Spleen (tissue), 11 donors: ENCODE results near the gene GP1BB. TPM values are rescaled to one million over a fixed set of nuclear protein-coding genes. Genes with fewer than 3 reads are reported as not detected.

ENCODE experiments used
- DNase-seq: peaks from one replicate; pipeline ENCODE4 v3.0.0-alpha.2; 2020
- H3K27ac ChIP-seq, 8 donors: fragments of 200-600 bp; sonication (generic) in 7 of 8; 1 replicate in 4 of 8; 2 replicates in 4 of 8; pipeline versions ENCODE4 v1.5.0 to v1.8.0; 2016 to 2021; ENCODE audit warnings: inconsistent platforms in 4 of 8, mild to moderate bottlenecking in 4 of 8, moderate library complexity in 1 of 8
- H3K27me3 ChIP-seq, 7 donors: fragments of 200-600 bp; sonication (generic) in 6 of 7; replicated peaks in 1 of 7; 1 replicate in 4 of 7; 2 replicates in 3 of 7; pipeline versions ENCODE4 v1.5.0 to v1.8.0; 2016 to 2021; ENCODE audit warnings: inconsistent platforms in 3 of 7, mild to moderate bottlenecking in 1 of 7
- H3K36me3 ChIP-seq, 6 donors: fragments of 200-600 bp; sonication (generic) in 5 of 6; 1 replicate in 4 of 6; 2 replicates in 2 of 6; pipeline versions ENCODE4 v1.5.0 to v1.8.0; 2016 to 2021; ENCODE audit warnings: inconsistent platforms in 2 of 6
- H3K4me1 ChIP-seq, 6 donors: fragments of 200-600 bp; sonication (generic) in 5 of 6; 1 replicate in 3 of 6; 2 replicates in 3 of 6; pipeline versions ENCODE4 v1.5.0 to v1.8.0; 2016 to 2021; ENCODE audit warnings: inconsistent platforms in 3 of 6
- H3K4me3 ChIP-seq, 8 donors: fragments of 200-600 bp; sonication (generic) in 7 of 8; 1 replicate in 4 of 8; 2 replicates in 4 of 8; pipeline versions ENCODE4 v1.5.0 to v1.8.0; 2016 to 2021; ENCODE audit warnings: inconsistent platforms in 4 of 8, mild to moderate bottlenecking in 4 of 8, moderate library complexity in 2 of 8
- H3K9me3 ChIP-seq, 8 donors: fragments of 200-600 bp; sonication (generic) in 7 of 8; 1 replicate in 4 of 8; 2 replicates in 4 of 8; pipeline versions ENCODE4 v1.5.0 to v1.8.0; 2016 to 2021; ENCODE audit warnings: inconsistent platforms in 4 of 8
- CTCF ChIP-seq, 11 experiments: fragments of 200-600 bp in 7 of 11; fragments of 450-650 bp in 4 of 11; sonication (generic) in 4 of 11; IDR thresholded peaks in 8 of 11; conservative IDR thresholded peaks in 3 of 11; 1 replicate in 7 of 11; 2 replicates in 4 of 11; pipeline versions ENCODE4 v1.4.0 to v1.8.0; 2016 to 2021; ENCODE audit warnings: antibody characterized with exemption in 11 of 11, inconsistent platforms in 4 of 11, mild to moderate bottlenecking in 1 of 11
- POLR2A ChIP-seq, 3 donors: fragments of 450-650 bp; IDR thresholded peaks; one replicate each; pipeline ENCODE4 v1.5.1; 2017; ENCODE audit warnings: antibody characterized with exemption in 3 of 3, mild to moderate bottlenecking in 1 of 3
- POLR2AphosphoS5 ChIP-seq, 3 donors: sonication (generic); formaldehyde crosslinking; IDR thresholded peaks; one replicate each; pipeline ENCODE4 v1.5.1; 2017; ENCODE audit warnings: antibody characterized with exemption in 3 of 3
- WGBS, 5 donors: extraction: QIAGEN DNeasy Blood & Tissue Kit in 3 of 5; methylation state at CpG; one replicate each; pipeline versions ENCODE4 v1.1.5 to v1.1.7; 2013 to 2018; 5-methylcytosine and 5-hydroxymethylcytosine counted together
- intact Hi-C: fragments of 100-400 bp; cut with DNase I; formaldehyde crosslinking; loops from one replicate; pipeline ENCODE4 v1.15.0; 2023; ENCODE audit warnings: low total_unique reads
- polyA plus RNA-seq, 3 donors: library from polyadenylated mRNA; stranded (reverse); fragments of 200-250 nt; gene quantifications; one replicate each; pipeline ENCODE4 v1.2.1, GENCODE V29; 2013
- total RNA-seq, 7 donors: library from RNA; depleted of rRNA in 3 of 7; stranded (reverse); fragments of >200 nt in 3 of 7; fragmentation: NEBNext Ultra II Directional in 4 of 7; extraction: Animal tissue kit (Norgen Biotek cat#: 25700) in 4 of 7; gene quantifications; one replicate each; pipeline versions ENCODE4 v1.1.0 to v1.2.1, GENCODE V29; 2016 to 2021
- donor health status: healthy with polysubstance abuse.
- donor health status: DM: no; HTN: no; CAD: no; lungs with moderate emphysema.
- donor health status: DM: no; HTN: no; CAD: no.
- donor health status: Bipolar disorder and iron deficiency.
- donor health status: healthy.
- donor health status: DM: no; HTN: no; CAD: no.
- donor health status: DM: yes; HTN: yes; CAD: no.

The GP1BB gene
- total and polyA plus RNA-seq, 10 donors: 4.2 to 25.4 (median 13.1) TPM

- peak overlapping the region in 6 of 8 donors; percentile 28 to 64 (median 50) for H3K27ac ChIP-seq
- 10 to 15% (median 13%) methylated on average over 40 to 96 of the region's 96 CpGs for WGBS, 5 donors
- peak overlapping the region; percentile 43 to 83 (median 60) for H3K4me3 ChIP-seq
- peaks cover 0 to 38% (median 4%) of the 10 kb centered on the region in 6 donors for H3K36me3 ChIP-seq
- TF ChIP-seq POLR2AphosphoS5 (IDR thresholded peaks at IDR 0.05) (peak in 2 of 3 donors; percentile 18 to 61), CTCF (IDR thresholded peaks at IDR 0.05 in 8 of 11, conservative IDR thresholded peaks at IDR 0.05 in 3 of 11) (peak; percentile 61 to 100 (median 98)), POLR2A (IDR thresholded peaks at IDR 0.05) (no peak)
- no peaks in the 10 kb centered on the region for H3K9me3 ChIP-seq
- intact Hi-C loops: no loop called here
- peaks cover 0 to 100% (median 64%) of the 10 kb centered on the region in 7 donors for H3K27me3 ChIP-seq
- peaks cover 10 to 71% (median 47%) of the 10 kb centered on the region in 6 donors for H3K4me1 ChIP-seq
- peak; percentile 96 for DNase-seq
These were observed 5.5 kb upstream of the GP1BB start for GRCh38 chr22:19717691-19718455.

GRCh38 chr22:19718456-19719049 is 4.8 kb upstream of the GP1BB start:
- TF ChIP-seq CTCF (IDR thresholded peaks at IDR 0.05 in 8 of 11, conservative IDR thresholded peaks at IDR 0.05 in 3 of 11) (no peak), POLR2A (IDR thresholded peaks at IDR 0.05) (no peak), POLR2AphosphoS5 (IDR thresholded peaks at IDR 0.05) (no peak)
- H3K36me3 ChIP-seq: peaks cover 0 to 42% (median 4%) of the 10 kb centered on the region in 6 donors
- DNase-seq: no peak
- H3K4me1 ChIP-seq: peaks cover 17 to 76% (median 53%) of the 10 kb centered on the region in 6 donors
- H3K27ac ChIP-seq: peak overlapping the region in 6 of 8 donors; percentile 28 to 64 (median 50)
- H3K9me3 ChIP-seq: no peaks in the 10 kb centered on the region
- peak overlapping the region; percentile 43 to 83 (median 60) for H3K4me3 ChIP-seq
- WGBS, 5 donors: 1 to 2% (median 1%) methylated on average over 55 to 70 of the region's 70 CpGs; no CpG with 5 or more reads in 1 of the 5 donors
- intact Hi-C loops: no loop called here
- peaks cover 0 to 100% (median 65%) of the 10 kb centered on the region in 7 donors for H3K27me3 ChIP-seq

- Histone ChIP-seq H3K9me3 (no peaks in the 10 kb centered on the region), H3K27me3 (peaks cover 0 to 100% (median 65%) of the 10 kb centered on the region in 7 donors), H3K4me1 (peaks cover 19 to 76% (median 53%) of the 10 kb centered on the region in 6 donors), H3K4me3 (peak overlapping the region; percentile 43 to 83 (median 60)), H3K27ac (peak overlapping the region in 5 of 8 donors; percentile 28 to 64 (median 58)), H3K36me3 (peaks cover 0 to 43% (median 4%) of the 10 kb centered on the region in 6 donors)
- intact Hi-C loops: no loop called here
- DNase-seq: no peak
- 9 to 40% (median 15%) methylated on average over 10 to 31 of the region's 31 CpGs for WGBS, 5 donors
- TF ChIP-seq POLR2A (IDR thresholded peaks at IDR 0.05) (no peak), CTCF (IDR thresholded peaks at IDR 0.05 in 8 of 11, conservative IDR thresholded peaks at IDR 0.05 in 3 of 11) (no peak), POLR2AphosphoS5 (IDR thresholded peaks at IDR 0.05) (no peak)
These were observed 4.3 kb upstream of the GP1BB start for GRCh38 chr22:19719050-19719482.
